CD14-positive monocyte (primary cell): ENCODE data around the gene RPE. TPM values are rescaled to one million over a fixed set of nuclear protein-coding genes. Genes with fewer than 3 reads are reported as not detected.

Experiments
- DNase-seq, 3 donors: peaks; one replicate each; pipeline ENCODE4 v3.0.0-alpha.2; 2011 to 2022
- H2AFZ ChIP-seq: 2 replicates; pipeline ENCODE4 v1.6.0; 2012; ENCODE audit warnings: mild to moderate bottlenecking, low read depth, low read length, inconsistent platforms; ENCODE audit not compliant: insufficient read depth, poor library complexity, severe bottlenecking
- H3K27ac ChIP-seq, 2 donors: 1 replicate in 1 of 2; 2 replicates in 1 of 2; pipeline ENCODE4 v1.5.1; 2012 to 2013; ENCODE audit warnings: low read length in 2 of 2, control low read depth in 1 of 2, inconsistent platforms in 1 of 2, low read depth in 1 of 2, mild to moderate bottlenecking in 1 of 2
- H3K27me3 ChIP-seq, 2 donors: one replicate each; pipeline versions ENCODE4 v1.6.0 to v1.6.1; 2011 to 2013; ENCODE audit warnings: low read length in 2 of 2; ENCODE audit not compliant: control insufficient read depth in 2 of 2, insufficient read depth in 2 of 2
- H3K36me3 ChIP-seq, 2 donors: replicated peaks in 1 of 2; 1 replicate in 1 of 2; 2 replicates in 1 of 2; pipeline versions ENCODE4 v1.5.1 to v1.6.1; 2012 to 2013; ENCODE audit warnings: low read length in 2 of 2, control low read depth in 1 of 2, inconsistent platforms in 1 of 2, mild to moderate bottlenecking in 1 of 2; ENCODE audit not compliant: insufficient read depth in 2 of 2, control insufficient read depth in 1 of 2
- H3K4me1 ChIP-seq, 2 donors: 1 replicate in 1 of 2; 2 replicates in 1 of 2; pipeline versions ENCODE4 v1.5.1 to v1.6.1; 2012 to 2013; ENCODE audit warnings: low read length in 2 of 2, control low read depth in 1 of 2, inconsistent platforms in 1 of 2, mild to moderate bottlenecking in 1 of 2, moderate library complexity in 1 of 2; ENCODE audit not compliant: insufficient read depth in 2 of 2, control insufficient read depth in 1 of 2
- H3K4me2 ChIP-seq: replicated peaks from 2 replicates; pipeline ENCODE3; 2012; ENCODE audit warnings: low read length, moderate library complexity, mild to moderate bottlenecking; ENCODE audit not compliant: poor library complexity, severe bottlenecking; ENCODE audit errors: extremely low read depth
- H3K4me3 ChIP-seq, 3 experiments: fragments of 200-600 bp in 1 of 3; sonication (generic) in 1 of 3; replicated peaks in 1 of 3; 1 replicate in 2 of 3; 2 replicates in 1 of 3; pipeline ENCODE4 v1.5.1; 2011 to 2013; ENCODE audit warnings: low read length in 3 of 3, mild to moderate bottlenecking in 3 of 3, control low read depth in 2 of 3, low read depth in 2 of 3, inconsistent platforms in 1 of 3, moderate library complexity in 1 of 3
- H3K79me2 ChIP-seq: 2 replicates; pipeline ENCODE4 v1.6.0; 2012; ENCODE audit warnings: mild to moderate bottlenecking, control low read depth, inconsistent platforms, low read length, moderate library complexity; ENCODE audit not compliant: insufficient read depth
- H3K9ac ChIP-seq: 2 replicates; pipeline ENCODE4 v1.6.0; 2017; ENCODE audit warnings: low read length, mild to moderate bottlenecking; ENCODE audit not compliant: insufficient read depth, poor library complexity, severe bottlenecking
- H3K9me3 ChIP-seq, 2 donors: replicated peaks in 1 of 2; 1 replicate in 1 of 2; 2 replicates in 1 of 2; pipeline versions ENCODE4 v1.5.1 to v1.6.1; 2012 to 2013; ENCODE audit warnings: low read length in 2 of 2, control low read depth in 1 of 2; ENCODE audit not compliant: control insufficient read depth in 1 of 2, insufficient read depth in 1 of 2
- H4K20me1 ChIP-seq: 2 replicates; pipeline ENCODE4 v1.6.0; 2012; ENCODE audit warnings: mild to moderate bottlenecking, low read length, control low read depth, moderate library complexity; ENCODE audit not compliant: insufficient read depth
- H3K27ac Mint-ChIP-seq, 7 donors: one replicate each; pipeline ENCODE4 v1.8.0; 2020; ENCODE audit warnings: mild to moderate bottlenecking in 7 of 7, mixed read lengths in 7 of 7, moderate library complexity in 6 of 7, inconsistent platforms in 2 of 7
- H3K27me3 Mint-ChIP-seq, 3 donors: one replicate each; pipeline ENCODE4 v1.8.0; 2021 to 2022; ENCODE audit warnings: low read depth in 3 of 3, mild to moderate bottlenecking in 3 of 3, mixed read lengths in 3 of 3, moderate library complexity in 3 of 3, inconsistent platforms in 1 of 3
- H3K36me3 Mint-ChIP-seq, 2 donors: one replicate each; pipeline ENCODE4 v1.8.0; 2020; ENCODE audit warnings: mixed read lengths in 2 of 2, inconsistent platforms in 1 of 2, mild to moderate bottlenecking in 1 of 2
- H3K4me1 Mint-ChIP-seq: one replicate; pipeline ENCODE4 v1.8.0; 2020; ENCODE audit warnings: mild to moderate bottlenecking, mixed read lengths
- H3K4me3 Mint-ChIP-seq, 2 donors: one replicate each; pipeline ENCODE4 v1.8.0; 2020; ENCODE audit warnings: mild to moderate bottlenecking in 2 of 2, mixed read lengths in 2 of 2, moderate library complexity in 1 of 2
- H3K9me3 Mint-ChIP-seq, 7 donors: one replicate each; pipeline ENCODE4 v1.8.0; 2020 to 2022; ENCODE audit warnings: mixed read lengths in 7 of 7, mild to moderate bottlenecking in 6 of 7, moderate library complexity in 6 of 7, inconsistent platforms in 2 of 7
- WGBS: methylation state at CpG from one replicate; pipeline ENCODE4 v1.1.5; 2013; ENCODE audit warnings: missing lambda C conversion rate; ENCODE audit not compliant: insufficient coverage; 5-methylcytosine and 5-hydroxymethylcytosine counted together
- intact Hi-C, 2 donors: fragments of 100-400 bp; cut with micrococcal nuclease; formaldehyde crosslinking; loops; one replicate each; pipeline versions ENCODE4 v1.15.0 to v1.15.1; 2023
- polyA plus RNA-seq, 3 donors: library from polyadenylated mRNA; depleted of rRNA in 1 of 3; unstranded in 2 of 3; stranded (reverse) in 1 of 3; fragments of 300-500 nt in 2 of 3; fragments of >200 nt in 1 of 3; fragmentation: Illumina TruSeq in 2 of 3; gene quantifications; 1 replicate in 2 of 3; 2 replicates in 1 of 3; pipeline ENCODE4 v1.2.3, GENCODE V29; 2012 to 2021
- TF ChIP-seq, protein P1 (sequence below): fragments of 200-600 bp; IDR thresholded peaks from one replicate; pipeline ENCODE4 v1.8.0; 2022; ENCODE audit warnings: antibody characterized with exemption, mild to moderate bottlenecking

Gene RPE
- polyA plus RNA-seq, 3 donors: 32.3 to 38.1 (median 33.8) TPM

GRCh38 chr2:210009126-210009525, 6.7 kb downstream of the RPE start:
- Mint-ChIP-seq H3K27ac (no peak overlapping the region), H3K36me3 (peaks cover 41 to 59% of the 10 kb centered on the region in 2 donors), H3K4me3 (no peak overlapping the region), H3K4me1 (peaks cover 41% of the 10 kb centered on the region), H3K27me3 (no peaks in the 10 kb centered on the region), H3K9me3 (no peaks in the 10 kb centered on the region)
- no peak for DNase-seq
- intact Hi-C loops: no loop called here
- TF ChIP-seq, protein P1, sequence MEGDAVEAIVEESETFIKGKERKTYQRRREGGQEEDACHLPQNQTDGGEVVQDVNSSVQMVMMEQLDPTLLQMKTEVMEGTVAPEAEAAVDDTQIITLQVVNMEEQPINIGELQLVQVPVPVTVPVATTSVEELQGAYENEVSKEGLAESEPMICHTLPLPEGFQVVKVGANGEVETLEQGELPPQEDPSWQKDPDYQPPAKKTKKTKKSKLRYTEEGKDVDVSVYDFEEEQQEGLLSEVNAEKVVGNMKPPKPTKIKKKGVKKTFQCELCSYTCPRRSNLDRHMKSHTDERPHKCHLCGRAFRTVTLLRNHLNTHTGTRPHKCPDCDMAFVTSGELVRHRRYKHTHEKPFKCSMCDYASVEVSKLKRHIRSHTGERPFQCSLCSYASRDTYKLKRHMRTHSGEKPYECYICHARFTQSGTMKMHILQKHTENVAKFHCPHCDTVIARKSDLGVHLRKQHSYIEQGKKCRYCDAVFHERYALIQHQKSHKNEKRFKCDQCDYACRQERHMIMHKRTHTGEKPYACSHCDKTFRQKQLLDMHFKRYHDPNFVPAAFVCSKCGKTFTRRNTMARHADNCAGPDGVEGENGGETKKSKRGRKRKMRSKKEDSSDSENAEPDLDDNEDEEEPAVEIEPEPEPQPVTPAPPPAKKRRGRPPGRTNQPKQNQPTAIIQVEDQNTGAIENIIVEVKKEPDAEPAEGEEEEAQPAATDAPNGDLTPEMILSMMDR: no peak
- H3K9ac ChIP-seq: no peak overlapping the region
- H3K27me3 ChIP-seq: no peaks in the 10 kb centered on the region
- H3K4me2 ChIP-seq: no peak overlapping the region
- peaks cover 26 to 33% of the 10 kb centered on the region in 2 donors for H3K4me1 ChIP-seq
- H2AFZ ChIP-seq: no peak overlapping the region
- peak overlapping the region in 1 of 2 donors; percentile 92 for H3K27ac ChIP-seq
- WGBS: no CpG with 5 or more reads among the region's 6 CpGs
- peaks cover 100% of the 10 kb centered on the region for H3K79me2 ChIP-seq
- H3K4me3 ChIP-seq: no peak overlapping the region
- peaks cover 91% of the 10 kb centered on the region for H4K20me1 ChIP-seq
- no peaks in the 10 kb centered on the region for H3K9me3 ChIP-seq
- peaks cover 37 to 72% of the 10 kb centered on the region in 2 donors for H3K36me3 ChIP-seq

DNA sequence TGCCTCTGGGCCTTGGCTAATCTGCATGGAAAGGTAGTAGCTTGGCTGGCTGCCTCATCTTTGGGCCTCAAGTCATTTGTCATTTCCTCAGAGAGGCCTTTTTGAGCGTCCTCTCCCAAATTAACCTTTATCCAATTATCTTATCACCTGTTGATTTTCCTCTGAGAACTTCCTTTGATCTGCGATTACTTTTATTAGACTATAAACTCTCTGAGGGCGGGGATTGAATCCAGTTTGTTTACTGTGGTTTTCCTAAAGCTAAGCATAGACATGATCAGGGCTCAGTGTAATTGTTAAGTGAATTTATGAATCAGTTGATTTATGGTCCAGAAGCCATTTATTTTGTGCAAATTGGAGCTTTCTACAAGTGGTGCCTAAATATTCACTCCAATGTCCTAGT, 7.5 kb downstream of the RPE start:
- peaks cover 18 to 25% of the 10 kb centered on the region in 2 donors for H3K4me1 ChIP-seq
- H3K27me3 ChIP-seq: no peaks in the 10 kb centered on the region
- peaks cover 39 to 80% of the 10 kb centered on the region in 2 donors for H3K36me3 ChIP-seq
- Mint-ChIP-seq H3K9me3 (no peaks in the 10 kb centered on the region), H3K27me3 (no peaks in the 10 kb centered on the region), H3K4me1 (peaks cover 33% of the 10 kb centered on the region), H3K27ac (peak overlapping the region in 3 of 7 donors; percentile 5 to 77 (median 68)), H3K36me3 (peaks cover 43 to 67% of the 10 kb centered on the region in 2 donors), H3K4me3 (no peak overlapping the region)
- H2AFZ ChIP-seq: no peak overlapping the region
- H3K79me2 ChIP-seq: peaks cover 100% of the 10 kb centered on the region
- no CpG with 5 or more reads among the region's 3 CpGs for WGBS
- DNase-seq: no peak
- no peaks in the 10 kb centered on the region for H3K9me3 ChIP-seq
- TF ChIP-seq, protein P1: no peak
- intact Hi-C loops: no loop called here
- H4K20me1 ChIP-seq: peaks cover 93% of the 10 kb centered on the region
- H3K4me3 ChIP-seq: no peak overlapping the region
- H3K27ac ChIP-seq: peak overlapping the region in 1 of 2 donors; percentile 92
- no peak overlapping the region for H3K9ac ChIP-seq
- no peak overlapping the region for H3K4me2 ChIP-seq
